Transverse colon (tissue), 4 donors: ENCODE measurements around the gene CDIPT. TPM values are rescaled to one million over a fixed set of nuclear protein-coding genes. Genes with fewer than 3 reads are reported as not detected.
A peak's percentile ranks its signal among the peaks of the same experiment; 100 is the strongest.

Experiments
- DNase-seq: peaks from one replicate; pipeline ENCODE4 v3.0.0-alpha.2; 2019
- H3K27ac ChIP-seq, 4 donors: fragments of 200-600 bp; sonication (generic); 2 replicates each; pipeline ENCODE4 v1.5.1; 2016 to 2018; ENCODE audit warnings: inconsistent platforms in 4 of 4
- H3K27me3 ChIP-seq: fragments of 200-600 bp; sonication (generic); 2 replicates; pipeline ENCODE4 v1.5.1; 2017; ENCODE audit warnings: inconsistent platforms
- H3K36me3 ChIP-seq, 4 donors: fragments of 200-600 bp; sonication (generic); 2 replicates each; pipeline ENCODE4 v1.5.1; 2017 to 2019; ENCODE audit warnings: inconsistent platforms in 4 of 4
- H3K4me1 ChIP-seq, 4 donors: fragments of 200-600 bp; sonication (generic); 2 replicates each; pipeline ENCODE4 v1.5.1; 2017 to 2020; ENCODE audit warnings: inconsistent platforms in 4 of 4
- H3K4me3 ChIP-seq, 4 donors: fragments of 200-600 bp; sonication (generic); 1 replicate in 1 of 4; 2 replicates in 3 of 4; pipeline versions ENCODE4 v1.5.1 to v1.6.1; 2017 to 2019; ENCODE audit warnings: inconsistent platforms in 4 of 4
- H3K9me3 ChIP-seq, 2 donors: fragments of 200-600 bp; sonication (generic); 2 replicates each; pipeline ENCODE4 v1.5.1; 2017 to 2019; ENCODE audit warnings: inconsistent platforms in 2 of 2
- EP300 ChIP-seq: sonication (generic); formaldehyde crosslinking; IDR thresholded peaks from one replicate; pipeline ENCODE4 v1.6.1; 2017; ENCODE audit warnings: antibody characterized with exemption, low read depth
- POLR2A ChIP-seq: fragments of 450-650 bp; IDR thresholded peaks from one replicate; pipeline ENCODE4 v1.6.1; 2016; ENCODE audit warnings: antibody characterized with exemption, mild to moderate bottlenecking, moderate library complexity
- POLR2AphosphoS5 ChIP-seq, 3 donors: sonication (generic); formaldehyde crosslinking; IDR thresholded peaks; one replicate each; pipeline ENCODE4 v1.6.1; 2016; ENCODE audit warnings: antibody characterized with exemption in 3 of 3
- WGBS, 2 donors: methylation state at CpG; one replicate each; pipeline ENCODE4 v1.1.5; 2018; ENCODE audit warnings: low coverage in 1 of 2; 5-methylcytosine and 5-hydroxymethylcytosine counted together
- in situ Hi-C, 4 donors: fragments of 200-750 bp; cut with MboI; loops; one replicate each; pipeline versions ENCODE4 v1.15.0 to v1.15.1; 2017; ENCODE audit warnings: low sequenced_read_pairs in 3 of 4, low pct_ligation_motif_present in 1 of 4, low pct_unique_long_range_greater_than_20kb in 1 of 4
- intact Hi-C: fragments of 100-400 bp; cut with DNase I; formaldehyde crosslinking; loops from one replicate; pipeline ENCODE4 v1.15.1; 2023; ENCODE audit warnings: low total_unique reads
- total RNA-seq, 4 donors: library from RNA; depleted of rRNA; stranded (reverse); fragments of >200 nt; gene quantifications; one replicate each; pipeline ENCODE4 v1.1.0, GENCODE V29; 2016
- TF ChIP-seq, protein P1 (sequence below), 5 experiments: fragments of 200-600 bp in 3 of 5; fragments of 450-650 bp in 2 of 5; sonication (generic) in 3 of 5; IDR thresholded peaks; 1 replicate in 2 of 5; 2 replicates in 3 of 5; pipeline ENCODE4 v1.5.1; 2016 to 2017; ENCODE audit warnings: antibody characterized with exemption in 5 of 5, inconsistent platforms in 3 of 5, mild to moderate bottlenecking in 2 of 5, moderate library complexity in 1 of 5

Gene CDIPT
- total RNA-seq, 4 donors from 2014 or later = 58.5 to 139 (median 94.5) TPM

DNA sequence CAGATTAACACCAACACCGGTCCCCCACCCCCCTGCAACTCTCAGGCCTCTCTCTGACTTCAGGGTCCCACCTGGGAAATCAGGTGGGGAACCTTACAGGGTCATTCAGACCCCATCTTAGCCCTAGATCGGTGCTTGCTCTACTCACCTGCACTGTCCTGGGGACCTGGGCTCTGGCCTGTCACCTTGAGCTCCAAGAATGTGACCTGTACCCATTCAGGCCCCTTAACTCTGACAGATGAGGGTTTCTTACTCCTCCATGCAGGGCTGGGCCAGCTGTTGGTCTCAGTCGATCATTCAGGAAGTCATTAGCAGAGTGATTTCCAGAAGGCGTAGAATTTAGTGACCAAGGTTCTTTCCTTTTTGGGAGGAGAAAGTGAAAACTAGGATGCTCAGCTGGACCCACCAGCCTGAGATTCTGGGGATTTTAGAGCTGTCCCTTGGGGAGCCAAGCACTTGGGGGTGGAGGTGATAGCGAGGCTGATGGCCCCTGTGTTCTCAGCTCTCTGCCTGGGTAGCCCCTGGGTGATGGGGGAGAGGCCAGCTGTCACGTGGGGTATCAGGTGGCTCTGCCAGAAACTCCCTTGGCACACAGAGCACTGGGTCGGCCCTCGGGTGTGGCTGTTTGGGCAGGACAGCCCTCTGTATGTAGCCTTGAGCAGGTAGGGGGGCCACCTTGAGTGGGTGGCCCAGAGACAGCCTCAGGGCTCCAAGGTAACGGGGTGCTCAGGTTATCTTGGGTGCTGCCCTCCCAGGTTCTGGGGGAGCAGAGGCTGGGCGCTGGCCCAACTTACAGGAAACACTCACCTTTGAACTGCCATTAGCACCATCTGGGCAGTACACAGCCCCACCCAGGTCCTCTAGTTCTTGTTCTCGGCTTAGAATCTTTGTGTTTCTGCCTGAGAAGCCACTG, 42.0 kb downstream of the CDIPT start:
- Histone ChIP-seq H3K36me3 (peaks cover 0 to 13% (median 0%) of the 10 kb centered on the region in 4 donors), H3K27me3 (no peaks in the 10 kb centered on the region), H3K4me3 (peak overlapping the region; percentile 46 to 85 (median 72)), H3K27ac (peak overlapping the region; percentile 93 to 97 (median 96)), H3K9me3 (no peaks in the 10 kb centered on the region), H3K4me1 (peaks cover 54 to 90% (median 83%) of the 10 kb centered on the region in 4 donors)
- intact Hi-C loops = no loop called here
- WGBS, 2 donors = 17% methylated on average over 11 of the region's 11 CpGs; no CpG with 5 or more reads in 1 of the 2 donors
- peak; percentile 91 for DNase-seq
- TF ChIP-seq POLR2A (peak; percentile 88), POLR2AphosphoS5 (IDR thresholded peaks at IDR 0.05) (peak; percentile 80 to 92 (median 88)), EP300 (peak; percentile 6)
- TF ChIP-seq, protein P1, sequence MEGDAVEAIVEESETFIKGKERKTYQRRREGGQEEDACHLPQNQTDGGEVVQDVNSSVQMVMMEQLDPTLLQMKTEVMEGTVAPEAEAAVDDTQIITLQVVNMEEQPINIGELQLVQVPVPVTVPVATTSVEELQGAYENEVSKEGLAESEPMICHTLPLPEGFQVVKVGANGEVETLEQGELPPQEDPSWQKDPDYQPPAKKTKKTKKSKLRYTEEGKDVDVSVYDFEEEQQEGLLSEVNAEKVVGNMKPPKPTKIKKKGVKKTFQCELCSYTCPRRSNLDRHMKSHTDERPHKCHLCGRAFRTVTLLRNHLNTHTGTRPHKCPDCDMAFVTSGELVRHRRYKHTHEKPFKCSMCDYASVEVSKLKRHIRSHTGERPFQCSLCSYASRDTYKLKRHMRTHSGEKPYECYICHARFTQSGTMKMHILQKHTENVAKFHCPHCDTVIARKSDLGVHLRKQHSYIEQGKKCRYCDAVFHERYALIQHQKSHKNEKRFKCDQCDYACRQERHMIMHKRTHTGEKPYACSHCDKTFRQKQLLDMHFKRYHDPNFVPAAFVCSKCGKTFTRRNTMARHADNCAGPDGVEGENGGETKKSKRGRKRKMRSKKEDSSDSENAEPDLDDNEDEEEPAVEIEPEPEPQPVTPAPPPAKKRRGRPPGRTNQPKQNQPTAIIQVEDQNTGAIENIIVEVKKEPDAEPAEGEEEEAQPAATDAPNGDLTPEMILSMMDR (IDR thresholded peaks at IDR 0.05) = no peak
- in situ Hi-C loops = no loop called here

DNA sequence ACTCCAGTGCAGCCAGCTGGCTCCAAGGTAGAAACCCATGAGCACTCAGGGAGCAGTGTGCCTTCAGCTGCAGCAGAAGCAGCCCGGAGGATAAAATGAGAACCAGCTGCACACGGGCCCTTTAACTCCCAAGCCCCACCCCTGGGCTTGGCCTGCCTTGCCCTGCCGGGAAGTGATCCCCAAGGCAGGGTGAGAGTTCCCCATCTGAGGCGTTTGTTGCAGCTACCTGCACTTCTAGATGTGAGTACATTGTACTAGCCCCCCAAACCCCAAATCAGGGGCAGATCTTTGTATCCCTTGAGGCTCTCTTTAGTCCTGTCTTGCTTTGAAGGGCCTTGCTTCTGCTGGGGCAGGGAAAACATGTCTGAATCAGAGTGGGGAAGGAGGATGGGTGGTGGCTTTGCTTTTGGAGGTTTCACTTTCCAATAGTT, 42.7 kb downstream of the CDIPT start, which contains the start of gene MVP:
TSS of gene MVP (plus strand) at position 192 of the 431 bp plus-strand sequence. CDS start 10,088 bp downstream, outside the sequence.
- no peaks in the 10 kb centered on the region for H3K9me3 ChIP-seq
- H3K4me1 ChIP-seq = peaks cover 47 to 85% (median 78%) of the 10 kb centered on the region in 4 donors
- H3K27me3 ChIP-seq = no peaks in the 10 kb centered on the region
- H3K36me3 ChIP-seq = peaks cover 0 to 13% (median 0%) of the 10 kb centered on the region in 4 donors
- 0% methylated on average over 4 of the region's 4 CpGs; no CpG with 5 or more reads in 1 of the 2 donors for WGBS, 2 donors
- in situ Hi-C loops = no loop called here
- DNase-seq = peak; percentile 87
- H3K4me3 ChIP-seq = peak within 1 kb of the TSS; percentile 46 to 85 (median 72)
- intact Hi-C loops = no loop called here
- TF ChIP-seq, protein P1 (IDR thresholded peaks at IDR 0.05) = no peak
- TF ChIP-seq POLR2A = peak; percentile 86
- TF ChIP-seq POLR2AphosphoS5 (IDR thresholded peaks at IDR 0.05) = peak; percentile 92 to 96 (median 94)
- TF ChIP-seq EP300 = peak; percentile 52
- H3K27ac ChIP-seq = peak within 1 kb of the TSS; percentile 93 to 97 (median 96)

DNA sequence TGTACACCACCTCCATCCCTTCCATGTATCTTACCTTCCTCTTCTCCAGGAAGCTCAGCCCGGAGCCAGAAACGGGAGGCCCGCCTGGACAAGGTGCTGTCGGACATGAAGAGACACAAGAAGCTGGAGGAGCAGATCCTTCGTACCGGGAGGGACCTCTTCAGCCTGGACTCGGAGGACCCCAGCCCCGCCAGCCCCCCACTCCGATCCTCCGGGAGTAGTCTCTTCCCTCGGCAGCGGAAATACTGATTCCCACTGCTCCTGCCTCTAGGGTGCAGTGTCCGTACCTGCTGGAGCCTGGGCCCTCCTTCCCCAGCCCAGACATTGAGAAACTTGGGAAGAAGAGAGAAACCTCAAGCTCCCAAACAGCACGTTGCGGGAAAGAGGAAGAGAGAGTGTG, 43.5 kb downstream of the CDIPT start:
- no peaks in the 10 kb centered on the region for H3K9me3 ChIP-seq
- intact Hi-C loops (no loop called here), in situ Hi-C loops (no loop called here)
- H3K27me3 ChIP-seq = no peaks in the 10 kb centered on the region
- H3K36me3 ChIP-seq = peaks cover 0 to 13% (median 0%) of the 10 kb centered on the region in 4 donors
- 51% methylated on average over 15 of the region's 15 CpGs; no CpG with 5 or more reads in 1 of the 2 donors for WGBS, 2 donors
- peak overlapping the region in 3 of 4 donors; percentile 67 to 85 (median 76) for H3K4me3 ChIP-seq
- DNase-seq = peak; percentile 61
- no peak for TF ChIP-seq POLR2A
- no peak for TF ChIP-seq POLR2AphosphoS5 (IDR thresholded peaks at IDR 0.05)
- TF ChIP-seq, protein P1 (IDR thresholded peaks at IDR 0.05) = peak in 4 of 5 experiments; percentile 31 to 61 (median 44)
- peaks cover 49 to 84% (median 78%) of the 10 kb centered on the region in 4 donors for H3K4me1 ChIP-seq
- peak overlapping the region; percentile 93 to 97 (median 96) for H3K27ac ChIP-seq

- peak overlapping the region; percentile 93 to 98 (median 96) for H3K27ac ChIP-seq
- DNase-seq = no peak
- 75 to 100% methylated on average over 1 to 4 of the region's 4 CpGs for WGBS, 2 donors
- intact Hi-C loops (no loop called here), in situ Hi-C loops (no loop called here)
- H3K9me3 ChIP-seq = no peaks in the 10 kb centered on the region
- peak overlapping the region in 1 of 4 donors; percentile 85 for H3K4me3 ChIP-seq
- TF ChIP-seq POLR2AphosphoS5 (IDR thresholded peaks at IDR 0.05) (no peak), EP300 (no peak), POLR2A (no peak)
- TF ChIP-seq, protein P1 (IDR thresholded peaks at IDR 0.05) = no peak
- H3K36me3 ChIP-seq = peaks cover 0 to 13% (median 0%) of the 10 kb centered on the region in 4 donors
- H3K27me3 ChIP-seq = no peaks in the 10 kb centered on the region
- H3K4me1 ChIP-seq = peaks cover 42 to 79% (median 73%) of the 10 kb centered on the region in 4 donors
Observed at GRCh38 chr16:29818082-29818481, 44.9 kb downstream of the CDIPT start.
